Neutrophil (primary cell): ENCODE data around the gene PAM.

Experiments
- H3K27ac ChIP-seq: fragments of 200-600 bp; sonication (generic); 2 replicates; pipeline ENCODE4 v1.5.1; 2016; ENCODE audit warnings: mild to moderate bottlenecking, moderate library complexity
- H3K27me3 ChIP-seq: fragments of 200-600 bp; sonication (generic); 2 replicates; pipeline ENCODE4 v1.6.0; 2016; ENCODE audit warnings: mild to moderate bottlenecking
- H3K36me3 ChIP-seq: fragments of 200-600 bp; sonication (generic); 2 replicates; pipeline ENCODE4 v1.5.1; 2017
- H3K4me1 ChIP-seq, 2 experiments: fragments of 200-600 bp in 1 of 2; sonication (generic) in 1 of 2; 1 replicate in 1 of 2; 2 replicates in 1 of 2; pipeline versions ENCODE4 v1.5.1 to v1.6.1; 2013 to 2016; ENCODE audit warnings: low read depth in 1 of 2, low read length in 1 of 2, mild to moderate bottlenecking in 1 of 2, moderate library complexity in 1 of 2; ENCODE audit not compliant: control insufficient read depth in 1 of 2, insufficient read depth in 1 of 2
- H3K4me3 ChIP-seq, 2 experiments: fragments of 200-600 bp in 1 of 2; sonication (generic) in 1 of 2; 1 replicate in 1 of 2; 2 replicates in 1 of 2; pipeline ENCODE4 v1.5.1; 2013 to 2016; ENCODE audit warnings: low read depth in 1 of 2, low read length in 1 of 2, mild to moderate bottlenecking in 1 of 2, moderate library complexity in 1 of 2
- H3K9me3 ChIP-seq: fragments of 200-600 bp; sonication (generic); 2 replicates; pipeline ENCODE4 v1.5.1; 2016
- CTCF ChIP-seq: fragments of 200-600 bp; sonication (generic); IDR thresholded peaks from 2 replicates; pipeline ENCODE4 v1.5.1; 2016; ENCODE audit warnings: antibody characterized with exemption

PAM gene

GRCh38 chr5:102895234-102895633 is 140.1 kb downstream of the PAM start:
- H3K4me1 ChIP-seq, result no peaks in the 10 kb centered on the region
- H3K27ac ChIP-seq, result no peak overlapping the region
- no peak overlapping the region for H3K4me3 ChIP-seq
- no peaks in the 10 kb centered on the region for H3K27me3 ChIP-seq
- no peak for TF ChIP-seq CTCF
- H3K9me3 ChIP-seq, result no peaks in the 10 kb centered on the region
- H3K36me3 ChIP-seq, result no peaks in the 10 kb centered on the region

DNA sequence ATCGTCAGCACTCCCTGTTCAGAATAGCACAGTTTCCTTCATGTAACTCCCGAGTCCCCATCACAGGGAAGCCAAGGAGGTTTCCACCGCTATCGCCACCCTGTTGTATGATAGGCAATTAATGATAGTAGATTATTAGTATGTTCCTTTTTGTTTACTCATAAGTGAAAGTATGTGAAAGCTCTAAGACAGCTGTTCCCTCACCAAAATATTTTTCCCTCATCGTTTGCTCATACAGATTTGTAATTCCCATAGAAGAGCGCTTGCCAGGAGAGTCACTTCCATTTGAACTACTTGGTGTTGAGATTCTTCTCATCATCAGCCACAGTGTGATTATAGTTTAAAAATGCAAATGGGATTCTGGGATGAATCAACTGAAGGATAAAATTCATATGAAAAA is 140.9 kb downstream of the PAM start:
- Histone ChIP-seq H3K4me3 (no peak overlapping the region), H3K27ac (no peak overlapping the region), H3K27me3 (no peaks in the 10 kb centered on the region), H3K4me1 (no peaks in the 10 kb centered on the region), H3K9me3 (no peaks in the 10 kb centered on the region), H3K36me3 (no peaks in the 10 kb centered on the region)
- TF ChIP-seq CTCF, result no peak

DNA sequence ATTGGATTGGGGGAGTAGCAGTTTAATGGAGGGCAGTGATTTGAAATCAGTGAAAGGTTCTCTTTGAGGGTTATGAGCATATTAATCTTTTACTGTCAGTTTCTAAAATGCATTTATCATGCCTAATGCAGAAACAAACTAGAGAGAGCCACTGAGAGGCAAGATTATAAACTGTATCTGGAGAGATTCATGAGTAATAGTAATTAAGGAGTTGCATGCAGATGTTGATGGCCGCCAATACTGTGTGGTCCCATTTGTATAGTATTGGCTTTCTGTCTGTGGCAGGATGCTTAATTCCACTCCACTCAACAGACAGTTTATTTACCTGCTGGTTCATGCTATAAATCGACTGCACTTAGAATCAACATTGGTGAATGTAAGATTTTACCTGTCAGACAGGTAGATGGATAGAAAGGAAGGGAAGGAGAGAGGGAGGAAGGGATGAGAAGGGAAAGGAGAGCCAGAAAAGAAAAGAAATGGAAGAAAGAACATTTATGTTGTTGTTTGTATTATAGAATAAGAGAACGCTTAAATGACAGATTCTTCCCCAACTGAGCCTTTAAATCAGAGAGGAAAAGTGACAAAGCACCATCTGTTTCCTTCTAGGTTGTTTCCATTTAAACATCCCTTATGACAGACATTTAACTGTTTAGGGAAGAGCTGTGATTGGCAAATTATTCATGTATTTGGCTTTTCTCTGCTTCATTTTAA is 146.5 kb downstream of the PAM start:
- no peaks in the 10 kb centered on the region for H3K9me3 ChIP-seq
- no peaks in the 10 kb centered on the region for H3K36me3 ChIP-seq
- no peak for TF ChIP-seq CTCF
- H3K4me1 ChIP-seq, result no peaks in the 10 kb centered on the region
- no peaks in the 10 kb centered on the region for H3K27me3 ChIP-seq
- H3K27ac ChIP-seq, result no peak overlapping the region
- H3K4me3 ChIP-seq, result no peak overlapping the region

- Histone ChIP-seq H3K9me3 (no peaks in the 10 kb centered on the region), H3K27me3 (no peaks in the 10 kb centered on the region), H3K4me3 (no peak overlapping the region), H3K27ac (no peak overlapping the region), H3K36me3 (no peaks in the 10 kb centered on the region), H3K4me1 (no peaks in the 10 kb centered on the region)
- no peak for TF ChIP-seq CTCF
Observed at GRCh38 chr5:102902135-102902448, 147.0 kb downstream of the PAM start.

DNA sequence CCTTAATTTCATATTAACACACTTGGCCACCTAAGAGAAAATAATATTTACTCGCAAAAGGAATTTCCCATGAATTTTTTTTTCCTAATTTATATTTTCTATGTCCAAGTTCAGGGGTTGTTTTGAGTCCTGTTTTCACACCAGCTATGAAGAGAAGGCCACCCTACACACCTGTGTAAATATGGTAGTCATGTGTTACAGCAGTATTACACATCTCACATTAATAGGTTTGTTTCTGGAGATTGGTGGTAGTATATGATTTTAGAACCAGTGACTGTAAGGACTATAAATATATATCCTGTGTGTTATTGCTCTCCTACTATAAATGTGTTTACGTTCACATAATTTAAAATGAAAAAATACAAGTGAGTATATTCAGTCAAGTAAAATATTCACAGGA is 147.5 kb downstream of the PAM start:
- Histone ChIP-seq H3K27me3 (no peaks in the 10 kb centered on the region), H3K4me3 (no peak overlapping the region), H3K4me1 (no peaks in the 10 kb centered on the region), H3K27ac (no peak overlapping the region), H3K9me3 (no peaks in the 10 kb centered on the region), H3K36me3 (no peaks in the 10 kb centered on the region)
- TF ChIP-seq CTCF, result no peak
